Loucy (cell line): Measurements from ENCODE around the gene CD24.
"Not testable (repeated sequence)": the region's sequence is repeated elsewhere in the genome, so short reads cannot be mapped to it uniquely, and the experiment has no call there.

Experiments
- H2AFZ ChIP-seq: fragments of 200-600 bp; sonication (generic); 2 replicates; pipeline ENCODE4 v1.6.0; 2016; ENCODE audit warnings: antibody characterized with exemption, mild to moderate bottlenecking, low read length, moderate library complexity
- H3F3A ChIP-seq: fragments of 200-600 bp; 2 replicates; pipeline ENCODE4 v1.6.0; 2016; ENCODE audit warnings: antibody characterized with exemption, low read depth, mild to moderate bottlenecking
- H3K27me3 ChIP-seq: fragments of 200-600 bp; sonication (generic); 2 replicates; pipeline ENCODE4 v1.6.1; 2014; ENCODE audit warnings: low read length, mild to moderate bottlenecking; ENCODE audit not compliant: insufficient read depth, poor library complexity, severe bottlenecking
- H3K36me3 ChIP-seq: fragments of 200-600 bp; sonication (generic); 2 replicates; pipeline ENCODE4 v1.6.1; 2016; ENCODE audit warnings: low read length; ENCODE audit not compliant: insufficient read depth
- H3K4me1 ChIP-seq: fragments of 200-600 bp; sonication (generic); 2 replicates; pipeline ENCODE4 v1.5.1; 2014; ENCODE audit warnings: low read length, mild to moderate bottlenecking; ENCODE audit not compliant: insufficient read depth, poor library complexity, severe bottlenecking
- H3K4me2 ChIP-seq: fragments of 200-600 bp; sonication (generic); 2 replicates; pipeline ENCODE4 v1.6.0; 2014; ENCODE audit warnings: antibody characterized with exemption, low read length, low read depth, mild to moderate bottlenecking; ENCODE audit not compliant: poor library complexity, severe bottlenecking
- H3K4me3 ChIP-seq: fragments of 200-600 bp; sonication (generic); 2 replicates; pipeline ENCODE4 v1.5.1; 2014; ENCODE audit warnings: low read length, mild to moderate bottlenecking, mixed read lengths; ENCODE audit not compliant: poor library complexity, severe bottlenecking
- H3K79me2 ChIP-seq: fragments of 200-600 bp; sonication (generic); 2 replicates; pipeline ENCODE4 v1.6.1; 2014; ENCODE audit warnings: low read length; ENCODE audit not compliant: insufficient read depth
- H3K9ac ChIP-seq: fragments of 200-600 bp; sonication (generic); 2 replicates; pipeline ENCODE4 v1.6.0; 2014; ENCODE audit warnings: mild to moderate bottlenecking, low read depth, low read length, moderate library complexity; ENCODE audit not compliant: poor library complexity, severe bottlenecking
- H3K9me2 ChIP-seq: fragments of 200-600 bp; sonication (generic); replicated peaks from 2 replicates; pipeline ENCODE4 v1.6.1; 2016; ENCODE audit warnings: low read depth, low read length, mixed read lengths
- H3K9me3 ChIP-seq: fragments of 200-600 bp; sonication (generic); 2 replicates; pipeline ENCODE4 v1.6.1; 2014; ENCODE audit warnings: mild to moderate bottlenecking, antibody characterized with exemption, low read length, low read depth; ENCODE audit not compliant: insufficient read depth
- H4K20me1 ChIP-seq: fragments of 200-600 bp; sonication (generic); 2 replicates; pipeline ENCODE4 v1.6.0; 2014; ENCODE audit warnings: antibody characterized with exemption, low read length, mild to moderate bottlenecking; ENCODE audit not compliant: insufficient read depth, poor library complexity, severe bottlenecking
- EZH2phosphoT487 ChIP-seq: fragments of 200-600 bp; IDR thresholded peaks from 2 replicates; pipeline ENCODE4 v1.6.1; 2018; ENCODE audit warnings: antibody characterized with exemption, mild to moderate bottlenecking, moderate library complexity, borderline replicate concordance
- TF ChIP-seq, protein P1 (sequence below): fragments of 200-600 bp; sonication (generic); conservative IDR thresholded peaks from 2 replicates; pipeline ENCODE4 v1.5.1; 2014; ENCODE audit warnings: mild to moderate bottlenecking, antibody characterized with exemption, low read length

Gene CD24

DNA sequence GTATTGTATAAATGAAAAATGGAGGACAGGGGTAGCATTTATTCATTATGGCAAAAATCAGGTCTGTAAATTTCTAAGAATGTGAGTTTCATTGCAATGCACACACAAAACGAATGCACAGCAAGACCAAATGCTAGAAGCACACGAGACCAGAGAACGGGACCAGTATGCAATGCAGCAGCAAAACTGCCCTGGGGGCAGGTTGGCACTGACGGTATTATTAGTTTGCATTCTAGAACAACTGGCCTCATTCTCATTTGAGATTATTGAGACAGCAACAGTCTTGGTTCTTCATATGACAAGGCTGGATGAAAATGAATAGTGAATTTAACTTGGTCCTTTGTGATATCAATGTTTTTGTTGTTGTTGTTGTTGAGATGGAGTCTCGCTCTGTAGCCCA is 44.5 kb upstream of the CD24 start:
- Histone ChIP-seq H3K9me2 (no peaks in the 10 kb centered on the region), H4K20me1 (no peaks in the 10 kb centered on the region)
- TF ChIP-seq EZH2phosphoT487: no peak
- TF ChIP-seq, protein P1, sequence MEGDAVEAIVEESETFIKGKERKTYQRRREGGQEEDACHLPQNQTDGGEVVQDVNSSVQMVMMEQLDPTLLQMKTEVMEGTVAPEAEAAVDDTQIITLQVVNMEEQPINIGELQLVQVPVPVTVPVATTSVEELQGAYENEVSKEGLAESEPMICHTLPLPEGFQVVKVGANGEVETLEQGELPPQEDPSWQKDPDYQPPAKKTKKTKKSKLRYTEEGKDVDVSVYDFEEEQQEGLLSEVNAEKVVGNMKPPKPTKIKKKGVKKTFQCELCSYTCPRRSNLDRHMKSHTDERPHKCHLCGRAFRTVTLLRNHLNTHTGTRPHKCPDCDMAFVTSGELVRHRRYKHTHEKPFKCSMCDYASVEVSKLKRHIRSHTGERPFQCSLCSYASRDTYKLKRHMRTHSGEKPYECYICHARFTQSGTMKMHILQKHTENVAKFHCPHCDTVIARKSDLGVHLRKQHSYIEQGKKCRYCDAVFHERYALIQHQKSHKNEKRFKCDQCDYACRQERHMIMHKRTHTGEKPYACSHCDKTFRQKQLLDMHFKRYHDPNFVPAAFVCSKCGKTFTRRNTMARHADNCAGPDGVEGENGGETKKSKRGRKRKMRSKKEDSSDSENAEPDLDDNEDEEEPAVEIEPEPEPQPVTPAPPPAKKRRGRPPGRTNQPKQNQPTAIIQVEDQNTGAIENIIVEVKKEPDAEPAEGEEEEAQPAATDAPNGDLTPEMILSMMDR: no peak

DNA sequence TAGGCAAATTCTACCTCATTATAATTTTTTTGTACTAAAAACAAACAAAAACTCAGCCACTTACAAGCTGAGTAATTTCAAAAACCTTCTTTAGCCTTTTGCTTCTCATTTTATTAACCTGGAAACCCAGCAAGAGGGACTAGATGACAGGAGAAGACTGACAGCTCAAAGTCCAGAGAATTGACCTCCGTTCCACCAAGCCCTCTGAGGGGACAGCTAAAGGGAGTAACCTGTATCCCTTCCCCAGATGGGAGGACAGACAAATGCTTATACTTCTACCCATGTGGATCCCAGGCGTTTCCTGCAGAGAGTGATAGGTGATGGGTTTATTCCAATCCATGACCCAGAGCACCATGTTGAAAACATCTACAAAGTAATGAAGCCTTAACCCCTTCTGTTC is 35.0 kb upstream of the CD24 start:
- H3K4me3 ChIP-seq: no peak overlapping the region
- no peaks in the 10 kb centered on the region for H3K4me1 ChIP-seq
- no peaks in the 10 kb centered on the region for H3K79me2 ChIP-seq
- no peaks in the 10 kb centered on the region for H3K9me2 ChIP-seq
- no peak overlapping the region for H3K4me2 ChIP-seq
- no peaks in the 10 kb centered on the region for H3K27me3 ChIP-seq
- no peak for TF ChIP-seq EZH2phosphoT487
- H4K20me1 ChIP-seq: no peaks in the 10 kb centered on the region
- H3K36me3 ChIP-seq: no peaks in the 10 kb centered on the region
- H3K9ac ChIP-seq: no peak overlapping the region
- no peaks in the 10 kb centered on the region for H3K9me3 ChIP-seq
- H3F3A ChIP-seq: no peaks in the 10 kb centered on the region
- no peak overlapping the region for H2AFZ ChIP-seq

More for the DNA sequence above, 44.5 kb upstream of the CD24 start:
- no peak overlapping the region for H3K4me2 ChIP-seq
- no peaks in the 10 kb centered on the region for H3K27me3 ChIP-seq
- H2AFZ ChIP-seq: no peak overlapping the region
- no peak overlapping the region for H3K4me3 ChIP-seq
- no peak overlapping the region for H3K9ac ChIP-seq
- no peaks in the 10 kb centered on the region for H3F3A ChIP-seq
- no peaks in the 10 kb centered on the region for H3K4me1 ChIP-seq
- H3K9me3 ChIP-seq: no peaks in the 10 kb centered on the region
- no peaks in the 10 kb centered on the region for H3K36me3 ChIP-seq
- no peaks in the 10 kb centered on the region for H3K79me2 ChIP-seq

DNA sequence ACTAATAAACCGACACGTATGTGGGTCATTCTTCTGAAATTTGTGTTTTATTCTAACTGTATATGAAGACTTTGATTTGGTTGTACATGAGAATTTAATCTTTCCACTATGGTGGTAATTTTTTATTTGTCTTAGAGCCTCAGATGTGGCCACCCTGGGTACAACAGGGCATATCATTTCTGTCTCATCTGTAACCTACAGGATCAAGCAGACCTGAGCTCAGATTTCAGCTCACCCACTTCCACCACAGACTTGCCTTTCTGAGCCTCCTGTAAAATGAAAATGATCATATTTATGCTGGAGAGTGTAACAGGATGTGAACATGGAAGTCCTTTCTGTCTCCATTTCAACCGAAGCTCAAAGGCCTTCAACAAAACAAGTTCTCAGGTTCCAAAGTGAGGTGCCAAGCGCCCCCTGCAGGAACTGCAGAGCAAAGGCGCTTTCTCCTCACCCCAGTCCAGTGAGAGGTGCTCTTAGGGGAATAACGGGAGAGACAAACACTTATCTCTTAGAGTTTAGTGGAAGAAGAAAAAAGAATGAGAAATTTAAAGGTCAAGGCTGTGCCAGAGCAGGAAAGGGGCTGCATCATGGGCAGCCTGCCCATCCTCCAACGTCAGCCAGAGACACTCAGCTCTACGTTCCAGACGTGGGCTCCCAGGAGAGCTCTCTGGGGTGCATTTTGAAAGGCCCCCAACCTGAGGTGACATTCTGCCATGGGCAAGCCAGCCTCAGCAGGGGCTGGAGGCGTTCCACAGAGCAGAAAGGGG is 23.0 kb upstream of the CD24 start:
- Histone ChIP-seq H3F3A (no peaks in the 10 kb centered on the region), H3K79me2 (no peaks in the 10 kb centered on the region), H3K27me3 (no peaks in the 10 kb centered on the region), H3K36me3 (no peaks in the 10 kb centered on the region), H4K20me1 (no peaks in the 10 kb centered on the region), H3K4me2 (no peak overlapping the region), H3K9me3 (no peaks in the 10 kb centered on the region), H3K4me3 (no peak overlapping the region), H3K9ac (no peak overlapping the region), H2AFZ (peak overlapping the region; percentile 98), H3K4me1 (peaks cover 3% of the 10 kb centered on the region), H3K9me2 (no peaks in the 10 kb centered on the region)
- TF ChIP-seq EZH2phosphoT487: no peak
- TF ChIP-seq, protein P1: peak; percentile 100

DNA sequence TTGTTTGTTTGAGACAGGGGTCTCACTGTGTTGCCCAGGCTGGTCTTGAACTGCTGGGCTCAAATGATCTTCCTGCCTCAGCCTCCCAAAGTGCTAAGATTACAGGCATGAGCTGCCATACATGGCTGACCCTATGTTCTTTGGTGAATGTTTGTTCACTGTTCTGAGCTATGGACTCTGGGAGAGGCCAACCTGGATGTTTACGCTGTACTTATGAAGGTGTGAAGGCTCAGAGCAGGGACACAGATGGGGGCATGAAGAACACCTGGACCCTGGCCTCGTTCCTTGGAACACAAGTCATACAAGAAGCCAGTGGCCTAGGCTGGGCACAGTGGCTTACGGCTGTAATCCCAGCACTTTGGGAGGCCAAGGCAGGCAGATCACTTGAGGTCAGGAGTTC is 21.1 kb upstream of the CD24 start:
- Histone ChIP-seq H3K9ac (no peak overlapping the region), H3K9me3 (no peaks in the 10 kb centered on the region), H3K9me2 (no peaks in the 10 kb centered on the region), H3K36me3 (no peaks in the 10 kb centered on the region), H3K27me3 (no peaks in the 10 kb centered on the region), H3K4me1 (peaks cover 3% of the 10 kb centered on the region), H4K20me1 (no peaks in the 10 kb centered on the region), H2AFZ (no peak overlapping the region), H3K4me3 (no peak overlapping the region), H3K79me2 (no peaks in the 10 kb centered on the region), H3F3A (no peaks in the 10 kb centered on the region), H3K4me2 (no peak overlapping the region)
- TF ChIP-seq, protein P1: no peak

DNA sequence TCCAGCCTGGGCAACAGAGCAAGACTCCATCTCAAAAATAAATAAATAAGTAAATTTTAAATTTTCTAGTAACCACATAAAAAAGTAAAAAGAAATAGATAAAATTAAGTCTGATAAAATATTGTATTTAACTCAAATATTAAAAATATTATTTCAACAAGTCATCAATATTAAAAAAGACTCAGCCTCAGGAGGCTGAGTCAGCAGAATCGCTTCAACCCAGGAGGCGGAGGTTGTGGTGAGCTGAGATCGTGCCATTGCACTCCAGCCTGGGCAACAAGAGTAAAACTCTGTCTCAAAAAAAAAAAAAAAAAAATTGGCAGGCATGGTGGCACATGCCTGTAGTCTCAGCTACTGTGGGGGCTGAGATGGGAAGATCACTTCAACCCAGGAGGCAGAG is 15.2 kb upstream of the CD24 start:
- not testable (repeated sequence) for H3K27me3 ChIP-seq, H3K4me2 ChIP-seq, H3K9me2 ChIP-seq, H3F3A ChIP-seq, H3K4me3 ChIP-seq, H3K9ac ChIP-seq, H3K4me1 ChIP-seq, H3K36me3 ChIP-seq, H3K79me2 ChIP-seq, H2AFZ ChIP-seq, H4K20me1 ChIP-seq, H3K9me3 ChIP-seq
